IMR-90 (cell line): ENCODE data around the gene POGLUT2. TPM values are rescaled to one million over a fixed set of nuclear protein-coding genes. Genes with fewer than 3 reads are reported as not detected.
A peak's percentile ranks its signal among the peaks of the same experiment; 100 is the strongest.

Source experiments
- ATAC-seq: fragments of 200-7000 bp; cut with Tn5 transposase; 2 replicates; pipeline ENCODE4 v1.9.1; 2020; ENCODE audit warnings: low read depth, mild to moderate bottlenecking, moderate library complexity
- BruUV-seq: library from RNA; stranded (reverse); fragments of 400-500 nt; replicated peaks from 2 replicates; lab custom pipeline; 2021; lab: Mats Ljungman, UMichigan
- CTCF ChIA-PET: fragments of 300-600 bp; formaldehyde crosslinking; extraction: SDS; loops from one replicate; lab custom pipeline; 2021; ENCODE audit warnings: antibody characterized with exemption; lab: Yijun Ruan, JAX
- POLR2A ChIA-PET: fragments of 300-600 bp; sonication (Branson Sonifier 250); formaldehyde crosslinking; loops from one replicate; lab custom pipeline; 2022; ENCODE audit warnings: antibody characterized with exemption; ENCODE audit not compliant: unreplicated experiment; lab: Charles Lee
- DNase-seq: peaks from one replicate; pipeline ENCODE4 v3.0.0; 2013
- H2AFZ ChIP-seq: replicated peaks from 2 replicates; pipeline ENCODE3; 2013; ENCODE audit warnings: low read length, mild to moderate bottlenecking; ENCODE audit not compliant: poor library complexity
- H2AK5ac ChIP-seq: 2 replicates; pipeline ENCODE4 v1.6.1; 2013; ENCODE audit warnings: low read depth, low read length, inconsistent platforms
- H2AK9ac ChIP-seq: replicated peaks from 2 replicates; pipeline ENCODE3; 2013; ENCODE audit warnings: mild to moderate bottlenecking, low read depth, low read length, moderate library complexity; ENCODE audit not compliant: poor library complexity
- H2BK120ac ChIP-seq: 2 replicates; pipeline ENCODE4 v1.6.1; 2013; ENCODE audit warnings: low read depth, low read length, inconsistent platforms
- H2BK15ac ChIP-seq: 3 replicates; pipeline ENCODE4 v1.6.1; 2013; ENCODE audit warnings: low read depth, low read length, inconsistent platforms
- H2BK20ac ChIP-seq: 2 replicates; pipeline ENCODE4 v1.6.1; 2013; ENCODE audit warnings: low read depth, mild to moderate bottlenecking, inconsistent platforms, low read length, moderate library complexity
- H2BK5ac ChIP-seq: 2 replicates; pipeline ENCODE4 v1.6.1; 2013; ENCODE audit warnings: mild to moderate bottlenecking, low read depth, low read length, inconsistent platforms; ENCODE audit not compliant: poor library complexity, severe bottlenecking
- H3K14ac ChIP-seq: replicated peaks from 2 replicates; pipeline ENCODE4 v1.6.1; 2013; ENCODE audit warnings: low read depth, low read length, inconsistent platforms
- H3K18ac ChIP-seq: 2 replicates; pipeline ENCODE4 v1.6.1; 2013; ENCODE audit warnings: low read depth, low read length, control low read depth
- H3K23ac ChIP-seq: 2 replicates; pipeline ENCODE4 v1.6.1; 2013; ENCODE audit warnings: low read depth, low read length, inconsistent platforms
- H3K27ac ChIP-seq: 2 replicates; pipeline ENCODE4 v1.5.1; 2013; ENCODE audit warnings: mild to moderate bottlenecking, control low read depth, low read length; ENCODE audit not compliant: insufficient read depth
- H3K27me3 ChIP-seq: 2 replicates; pipeline ENCODE4 v1.6.1; 2013; ENCODE audit warnings: low read length; ENCODE audit not compliant: control insufficient read depth, insufficient read depth
- H3K36me3 ChIP-seq: 2 replicates; pipeline ENCODE4 v1.6.1; 2013; ENCODE audit warnings: low read length, mixed read lengths; ENCODE audit not compliant: control insufficient read depth, insufficient read depth
- H3K4ac ChIP-seq: 2 replicates; pipeline ENCODE4 v1.6.1; 2013; ENCODE audit warnings: low read depth, low read length, inconsistent platforms
- H3K4me1 ChIP-seq: 2 replicates; pipeline ENCODE4 v1.6.1; 2013; ENCODE audit warnings: low read length, mixed read lengths; ENCODE audit not compliant: control insufficient read depth, insufficient read depth
- H3K4me2 ChIP-seq: 2 replicates; pipeline ENCODE4 v1.6.1; 2013; ENCODE audit warnings: low read depth, mild to moderate bottlenecking, control low read depth, low read length, moderate library complexity
- H3K4me3 ChIP-seq: 2 replicates; pipeline ENCODE4 v1.5.1; 2013; ENCODE audit warnings: low read depth, mild to moderate bottlenecking, control low read depth, low read length, moderate library complexity; ENCODE audit not compliant: insufficient read depth
- H3K56ac ChIP-seq: 2 replicates; pipeline ENCODE4 v1.6.1; 2013; ENCODE audit warnings: low read length, inconsistent platforms; ENCODE audit not compliant: insufficient read depth; ENCODE audit errors: extremely low read depth
- H3K79me1 ChIP-seq, 2 experiments: 2 replicates each; pipeline ENCODE4 v1.6.1; 2013; ENCODE audit warnings: low read length in 2 of 2, inconsistent platforms in 1 of 2, low read depth in 1 of 2
- H3K9ac ChIP-seq: 2 replicates; pipeline ENCODE4 v1.6.1; 2013; ENCODE audit warnings: low read depth, low read length, control low read depth
- H3K9me1 ChIP-seq: 2 replicates; pipeline ENCODE4 v1.6.1; 2013; ENCODE audit warnings: low read length, inconsistent platforms; ENCODE audit not compliant: insufficient read depth
- H3K9me3 ChIP-seq: 2 replicates; pipeline ENCODE4 v1.6.1; 2013; ENCODE audit warnings: low read length; ENCODE audit not compliant: control insufficient read depth, insufficient read depth
- H4K20me1 ChIP-seq: 2 replicates; pipeline ENCODE4 v1.6.1; 2013; ENCODE audit warnings: low read length, inconsistent platforms; ENCODE audit not compliant: insufficient read depth
- H4K5ac ChIP-seq: 2 replicates; pipeline ENCODE4 v1.6.1; 2013; ENCODE audit warnings: mild to moderate bottlenecking, low read depth, low read length, control low read depth
- H4K8ac ChIP-seq, 2 experiments: 2 replicates each; pipeline ENCODE4 v1.6.1; 2013; ENCODE audit warnings: low read depth in 2 of 2, low read length in 2 of 2, control low read depth in 1 of 2, inconsistent platforms in 1 of 2
- H4K91ac ChIP-seq: 2 replicates; pipeline ENCODE4 v1.6.1; 2013; ENCODE audit warnings: low read depth, low read length, inconsistent platforms; ENCODE audit not compliant: insufficient read depth
- MAFK ChIP-seq: IDR thresholded peaks from 2 replicates; pipeline ENCODE4 v1.6.1; 2012; ENCODE audit warnings: low read depth, low read length, improper control_type of control experiment
- MXI1 ChIP-seq: IDR thresholded peaks from 2 replicates; pipeline ENCODE4 v1.6.1; 2012; ENCODE audit warnings: low read depth, mild to moderate bottlenecking, low read length, moderate library complexity, borderline replicate concordance
- POLR2A ChIP-seq: IDR thresholded peaks from 2 replicates; pipeline ENCODE4 v1.6.1; 2012; ENCODE audit warnings: mild to moderate bottlenecking, low read depth, low read length
- RAD21 ChIP-seq: IDR thresholded peaks from 2 replicates; pipeline ENCODE4 v1.6.1; 2012; ENCODE audit warnings: low read length, improper control_type of control experiment
- SMC3 ChIP-seq: fragments of 150-350 bp; IDR thresholded peaks from 2 replicates; pipeline ENCODE4 v1.6.1; 2016; ENCODE audit warnings: low read depth, mild to moderate bottlenecking, antibody characterized with exemption, low read length, moderate library complexity
- WGBS, 2 experiments: methylation state at CpG; one replicate each; pipeline versions ENCODE4 v1.1.5 to v1.1.7; 2013; ENCODE audit warnings: missing lambda C conversion rate in 2 of 2; ENCODE audit not compliant: insufficient read length in 1 of 2; ENCODE audit errors: extremely low coverage in 2 of 2; 5-methylcytosine and 5-hydroxymethylcytosine counted together
- dilution Hi-C: fragments of 300-500 bp; cut with HindIII; formaldehyde crosslinking; loops from one replicate; pipeline ENCODE4 v1.14.3; 2018; ENCODE audit warnings: low sequenced_read_pairs; ENCODE audit not compliant: unreplicated experiment
- in situ Hi-C: fragments of 300-500 bp; cut with MboI; formaldehyde crosslinking; loops from 3 replicates; pipeline ENCODE4 v1.14.3; 2019; ENCODE audit warnings: low sequenced_read_pairs, inconsistent platforms, mixed read lengths
- intact Hi-C: fragments of 100-400 bp; cut with micrococcal nuclease; formaldehyde crosslinking; loops from 2 replicates; pipeline ENCODE4 v1.10.0; 2022
- polyA plus RNA-seq, 3 experiments: library from polyadenylated mRNA; depleted of rRNA; stranded (reverse); fragments of >200 nt; gene quantifications; 2 replicates each; pipeline ENCODE4 v1.2.3, GENCODE V29; 2012; ENCODE audit warnings: low replicate concordance in 1 of 3
- total RNA-seq: library from RNA; depleted of rRNA; stranded (reverse); fragments of >200 nt; gene quantifications from 2 replicates; pipeline ENCODE4 v1.2.3, GENCODE V29; 2012
- TF ChIP-seq, protein P1 (sequence below): conservative IDR thresholded peaks from 2 replicates; pipeline ENCODE4 v1.5.1; 2012; ENCODE audit warnings: mild to moderate bottlenecking, low read depth, low read length, improper control_type of control experiment

Gene POGLUT2
- total and polyA plus RNA-seq, 2 of the 4 experiments (the other 2 are of a cell fraction) = 10.6 to 14.3 TPM

DNA sequence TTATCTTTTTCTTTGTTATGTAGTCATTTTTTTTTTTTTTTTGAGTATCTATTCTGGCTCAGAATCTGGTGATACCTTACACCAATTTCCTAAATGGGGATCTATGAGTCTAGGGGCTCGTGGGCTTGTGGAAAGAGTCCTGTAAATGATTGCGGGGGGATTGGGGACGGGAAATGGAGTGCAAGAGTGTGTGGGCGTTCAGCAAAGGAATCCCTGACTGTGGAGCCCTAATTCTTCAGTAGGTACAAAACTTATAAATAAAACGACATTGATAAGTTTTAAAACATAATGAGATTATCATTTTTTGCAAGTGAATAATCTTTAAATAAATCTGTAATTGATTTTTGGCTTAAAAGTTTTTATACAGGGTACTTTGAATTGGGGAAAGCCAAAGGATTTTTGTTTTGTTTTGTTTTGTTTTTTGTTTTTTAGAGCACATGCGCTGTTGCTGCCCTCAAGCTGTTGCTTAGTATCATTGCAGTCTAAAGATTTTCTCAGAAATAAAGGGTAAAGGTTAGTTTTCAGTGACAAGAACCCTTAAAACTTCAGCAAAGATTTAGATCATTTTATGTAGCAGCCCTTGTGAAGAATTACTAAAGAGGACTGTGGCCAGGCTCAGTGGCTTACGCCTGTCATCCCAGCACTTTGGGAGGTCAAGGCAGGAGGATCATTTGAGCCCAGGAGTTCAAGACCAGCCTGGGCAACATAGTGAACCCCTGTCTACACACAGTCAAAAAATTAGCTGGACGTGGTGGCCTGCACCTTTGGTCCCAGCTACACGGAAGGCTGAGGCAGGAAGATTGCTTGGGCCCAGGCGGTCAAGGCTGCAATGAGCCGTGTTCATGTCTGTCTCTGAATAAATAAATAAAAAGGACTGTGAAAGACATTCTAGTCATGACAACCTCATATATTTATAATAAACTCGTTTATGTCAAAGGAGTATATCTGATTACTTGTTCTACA is 48.8 kb upstream of the POGLUT2 start:
- Histone ChIP-seq H3K79me1 (peaks cover 10 to 31% of the 10 kb centered on the region in 2 experiments; a peak in 3 of 4 replicates), H3K27ac (peak overlapping the region; percentile 57; the same call in 1 of the 2 replicates), H3K4me3 (peak overlapping the region; percentile 63), H2AFZ (no peak overlapping the region), H3K9me3 (no peaks in the 10 kb centered on the region), H2BK15ac (no peak overlapping the region), H3K36me3 (peaks cover 2% of the 10 kb centered on the region; the same call in 1 of the 2 replicates), H2BK120ac (no peak overlapping the region), H3K4me2 (peak overlapping the region; percentile 96), H2BK5ac (peak overlapping the region; percentile 72), H3K56ac (no peak overlapping the region), H3K9me1 (no peaks in the 10 kb centered on the region), H2AK5ac (no peak overlapping the region), H3K23ac (peak overlapping the region; percentile 85; the same call in 1 of the 2 replicates), H3K9ac (peak overlapping the region; percentile 78), H2BK20ac (no peak overlapping the region), H3K14ac (0 out of 2 replicates have a peak overlapping the region, but pooled peaks have one; percentile 48), H3K27me3 (no peaks in the 10 kb centered on the region), H4K5ac (no peak overlapping the region), H4K20me1 (peaks cover 8% of the 10 kb centered on the region; the same call in 1 of the 2 replicates), H4K91ac (no peak overlapping the region), H3K4ac (peak overlapping the region; percentile 64; the same call in 1 of the 2 replicates), H3K4me1 (peaks cover 4% of the 10 kb centered on the region), H4K8ac (no peak overlapping the region), H2AK9ac (no peak overlapping the region), H3K18ac (no peak overlapping the region)
- intact Hi-C loops = loop anchor here (1.0 to 5.0 kb wide), 4 partner anchors 125 to 267 kb away; no protein-coding TSS in a partner anchor
- ChIA-PET POLR2A (no interaction called here), CTCF (interaction anchor here (0.6 to 1.2 kb wide), 2 partner anchors 250 to 274 kb away, joined by 3 read pairs; no protein-coding TSS in a partner anchor)
- ATAC-seq (peak; percentile 19; the same call in 1 of the 2 replicates), DNase-seq (peak; percentile 54)
- in situ Hi-C loops = loop anchor here (5.0 kb wide), 1 partner anchor 250 kb away; the partner anchor contains the start of gene TPP2
- WGBS, 2 experiments = no CpG with 5 or more reads among the region's 12 CpGs
- TF ChIP-seq, protein P1, sequence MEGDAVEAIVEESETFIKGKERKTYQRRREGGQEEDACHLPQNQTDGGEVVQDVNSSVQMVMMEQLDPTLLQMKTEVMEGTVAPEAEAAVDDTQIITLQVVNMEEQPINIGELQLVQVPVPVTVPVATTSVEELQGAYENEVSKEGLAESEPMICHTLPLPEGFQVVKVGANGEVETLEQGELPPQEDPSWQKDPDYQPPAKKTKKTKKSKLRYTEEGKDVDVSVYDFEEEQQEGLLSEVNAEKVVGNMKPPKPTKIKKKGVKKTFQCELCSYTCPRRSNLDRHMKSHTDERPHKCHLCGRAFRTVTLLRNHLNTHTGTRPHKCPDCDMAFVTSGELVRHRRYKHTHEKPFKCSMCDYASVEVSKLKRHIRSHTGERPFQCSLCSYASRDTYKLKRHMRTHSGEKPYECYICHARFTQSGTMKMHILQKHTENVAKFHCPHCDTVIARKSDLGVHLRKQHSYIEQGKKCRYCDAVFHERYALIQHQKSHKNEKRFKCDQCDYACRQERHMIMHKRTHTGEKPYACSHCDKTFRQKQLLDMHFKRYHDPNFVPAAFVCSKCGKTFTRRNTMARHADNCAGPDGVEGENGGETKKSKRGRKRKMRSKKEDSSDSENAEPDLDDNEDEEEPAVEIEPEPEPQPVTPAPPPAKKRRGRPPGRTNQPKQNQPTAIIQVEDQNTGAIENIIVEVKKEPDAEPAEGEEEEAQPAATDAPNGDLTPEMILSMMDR = peak; percentile 81
- TF ChIP-seq MXI1 = 0 out of 2 replicates have a peak, but pooled peaks have one; percentile 5
- TF ChIP-seq MAFK = no peak
- TF ChIP-seq SMC3 = peak; percentile 69
- no peak for TF ChIP-seq POLR2A
- peak; percentile 77 for TF ChIP-seq RAD21
- no TSS peak for BruUV-seq
- dilution Hi-C loops = no loop called here
